HL-60 (cell line): ENCODE results near the gene LIMCH1.

Experiments
- CTCF ChIP-seq: IDR thresholded peaks from one replicate; pipeline ENCODE4 v1.5.1; 2011; ENCODE audit warnings: low read length, control low read depth, inconsistent platforms; ENCODE audit not compliant: insufficient read depth
- GABPA ChIP-seq: IDR thresholded peaks from 2 replicates; pipeline ENCODE4 v1.6.1; 2012; ENCODE audit warnings: low read depth
- POLR2AphosphoS5 ChIP-seq: IDR thresholded peaks from 2 replicates; pipeline ENCODE4 v1.6.1; 2012; ENCODE audit warnings: low read depth
- REST ChIP-seq: IDR thresholded peaks from 2 replicates; pipeline ENCODE4 v1.6.1; 2012; ENCODE audit warnings: low read depth; ENCODE audit not compliant: insufficient replicate concordance
- SPI1 ChIP-seq: IDR thresholded peaks from 2 replicates; pipeline ENCODE4 v1.6.1; 2012; ENCODE audit warnings: low read depth, mild to moderate bottlenecking, borderline replicate concordance

- TF ChIP-seq REST (no peak), GABPA (no peak), CTCF (no peak), POLR2AphosphoS5 (no peak), SPI1 (no peak)
These were observed 102.9 kb downstream of the LIMCH1 start for GRCh38 chr4:41640906-41641305.
